Purkinje cell (primary cell): ENCODE data around the gene CD163L1. TPM values are rescaled to one million over a fixed set of nuclear protein-coding genes. Genes with fewer than 3 reads are reported as not detected.

Source experiments
- polyA plus RNA-seq: library from polyadenylated mRNA; unstranded; fragments of >200 nt; fragmentation: Nextera tagmentation; gene quantifications from 2 replicates; pipeline ENCODE4 v1.2.1, GENCODE V29; 2014

Gene CD163L1
- polyA plus RNA-seq: 0.63 TPM in 1 of 2 replicates, not detected in the other

DNA sequence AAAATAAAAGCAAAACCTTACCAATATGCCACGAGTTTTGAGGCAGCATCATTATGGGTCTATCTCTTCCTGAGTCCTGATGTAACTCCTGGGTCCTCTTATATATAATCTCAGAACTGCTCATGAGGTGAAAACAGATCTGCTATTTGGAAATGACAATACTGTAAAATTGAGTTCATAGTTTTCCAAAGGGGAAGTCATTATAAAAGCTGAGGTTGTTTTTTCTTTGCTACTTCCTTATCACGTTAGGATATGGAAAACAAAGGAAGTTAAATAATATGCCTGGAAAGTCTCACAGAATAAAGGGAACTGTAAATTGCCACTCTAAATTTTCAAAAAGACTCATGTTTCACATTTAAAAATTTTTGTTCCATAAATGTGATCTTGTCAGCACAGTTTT lies at the start of gene CD163L1:
Gene CD163L1 (minus strand): TSS at position 78 of the 400 bp plus-strand sequence. CDS start 26 bp downstream, at position 52.

Other genes with a start within 250 kb of the CD163L1 start
- gene ACSM4, start 140.1 kb downstream of the CD163L1 start, polyA plus RNA-seq: not detected in 2 replicates
- gene CD163, start 59.6 kb upstream of the CD163L1 start, polyA plus RNA-seq: 3.0 TPM in 1 of 2 replicates, not detected in the other
- not detected in 2 replicates for gene APOBEC1, start 221.8 kb upstream of the CD163L1 start, polyA plus RNA-seq